MM.1S (cell line): ENCODE measurements around the gene RGS11.

Experiments
- EZH2 ChIP-seq: fragments of 300-600 bp; sonication (generic); optimal IDR thresholded peaks from 2 replicates; pipeline ENCODE3; 2017; ENCODE audit warnings: low read depth, mild to moderate bottlenecking, antibody characterized with exemption, low read length, mixed read lengths
- EZH2phosphoT487 ChIP-seq: fragments of 300-600 bp; sonication (generic); IDR thresholded peaks from 2 replicates; pipeline ENCODE4 v1.6.1; 2018; ENCODE audit warnings: antibody characterized with exemption, low read length
- TF ChIP-seq, protein P1 (sequence below): fragments of 300-600 bp; sonication (generic); IDR thresholded peaks from 2 replicates; pipeline ENCODE4 v1.5.1; 2016; ENCODE audit warnings: antibody characterized with exemption, low read length, mixed read lengths

DNA sequence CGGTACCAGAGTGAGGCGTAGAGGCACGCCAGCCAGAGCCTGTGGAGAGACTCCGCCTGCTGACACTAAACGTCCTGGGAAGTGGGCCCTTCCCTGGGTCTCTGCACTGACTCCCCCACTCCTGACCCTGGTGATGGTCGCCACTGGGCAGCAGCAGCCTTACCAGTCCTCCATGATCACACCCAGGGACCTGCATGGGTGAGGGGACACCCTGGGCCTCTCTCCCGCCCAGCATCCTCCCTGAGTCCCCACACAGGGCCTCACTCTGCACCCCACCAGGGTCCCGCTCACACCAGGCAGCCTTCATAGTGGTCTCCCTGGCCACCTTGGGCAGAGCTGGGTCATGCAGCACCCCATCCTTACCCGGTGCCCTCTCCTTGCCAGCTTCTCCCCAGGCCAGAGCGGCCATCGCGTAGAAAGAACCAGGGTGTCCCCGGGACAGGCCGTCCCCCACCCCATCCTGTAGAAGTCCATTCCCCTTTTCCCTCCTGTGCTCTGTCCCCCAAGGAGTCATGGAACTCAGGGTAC lies 10.7 kb downstream of the RGS11 start:
- TF ChIP-seq, protein P1, sequence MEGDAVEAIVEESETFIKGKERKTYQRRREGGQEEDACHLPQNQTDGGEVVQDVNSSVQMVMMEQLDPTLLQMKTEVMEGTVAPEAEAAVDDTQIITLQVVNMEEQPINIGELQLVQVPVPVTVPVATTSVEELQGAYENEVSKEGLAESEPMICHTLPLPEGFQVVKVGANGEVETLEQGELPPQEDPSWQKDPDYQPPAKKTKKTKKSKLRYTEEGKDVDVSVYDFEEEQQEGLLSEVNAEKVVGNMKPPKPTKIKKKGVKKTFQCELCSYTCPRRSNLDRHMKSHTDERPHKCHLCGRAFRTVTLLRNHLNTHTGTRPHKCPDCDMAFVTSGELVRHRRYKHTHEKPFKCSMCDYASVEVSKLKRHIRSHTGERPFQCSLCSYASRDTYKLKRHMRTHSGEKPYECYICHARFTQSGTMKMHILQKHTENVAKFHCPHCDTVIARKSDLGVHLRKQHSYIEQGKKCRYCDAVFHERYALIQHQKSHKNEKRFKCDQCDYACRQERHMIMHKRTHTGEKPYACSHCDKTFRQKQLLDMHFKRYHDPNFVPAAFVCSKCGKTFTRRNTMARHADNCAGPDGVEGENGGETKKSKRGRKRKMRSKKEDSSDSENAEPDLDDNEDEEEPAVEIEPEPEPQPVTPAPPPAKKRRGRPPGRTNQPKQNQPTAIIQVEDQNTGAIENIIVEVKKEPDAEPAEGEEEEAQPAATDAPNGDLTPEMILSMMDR: no peak
- no peak for TF ChIP-seq EZH2
- TF ChIP-seq EZH2phosphoT487: no peak
